ENCODE results near the gene STX7. TPM values are rescaled to one million over a fixed set of nuclear protein-coding genes. Genes with fewer than 3 reads are reported as not detected.
"Not testable (repeated sequence)": the region's sequence is repeated elsewhere in the genome, so short reads cannot be mapped to it uniquely, and the experiment has no call there.

STX7 gene
- polyA plus RNA-seq, 2 of the 4 experiments (the other 2 are of a cell fraction) = 19.2 to 29.5 TPM

GRCh38 chr6:132544826-132545225 lies 31.9 kb upstream of the STX7 start:
- no peaks in the 10 kb centered on the region for H3K4me1 ChIP-seq
- ATAC-seq (no peak), FAIRE-seq (no peak), DNase-seq (ENCODE audit: low read depth in 1 of 2, low spot score in 1 of 2) (no peak)
- H3K4me3 ChIP-seq = no peak overlapping the region
- ChIA-PET POLR2A (no interaction called here), CTCF (interaction anchor here (0.6 kb wide), 1 partner anchor 917 kb away, joined by 4 read pairs; no protein-coding TSS in a partner anchor)
- H3K9me3 ChIP-seq = no peaks in the 10 kb centered on the region
- no peak for TF ChIP-seq E2F6 (IDR thresholded peaks at IDR 0.05; ENCODE audit: borderline replicate concordance, low read depth)
- TF ChIP-seq MAX (IDR thresholded peaks at IDR 0.05) = no peak
- TF ChIP-seq EHF (CRISPR knock-in tag; IDR thresholded peaks at IDR 0.05) = no peak
- TF ChIP-seq MAFK (IDR thresholded peaks at IDR 0.05; ENCODE audit: partially characterized antibody) = peak; percentile 41
- TF ChIP-seq BCL3 (IDR thresholded peaks at IDR 0.05) = no peak
- no peak overlapping the region for H3K4me2 ChIP-seq
- no peak overlapping the region for H3K27ac ChIP-seq

GRCh38 chr6:132537977-132538376 lies 25.1 kb upstream of the STX7 start, which contains the start of gene TAAR9:
Gene TAAR9 (plus strand): TSS chr6:132538277. CDS start chr6:132538290, 13 bp downstream.
- Histone ChIP-seq H3K9me3 (no peaks in the 10 kb centered on the region), H3K4me3 (no peak within 1 kb of the TSS), H3K4me2 (no peak within 1 kb of the TSS), H3K27ac (no peak within 1 kb of the TSS), H3K4me1 (no peaks in the 10 kb centered on the region)
- ATAC-seq = no peak
- CTCF ChIA-PET = no interaction called here
- no peak for FAIRE-seq
- TF ChIP-seq KDM5A (IDR thresholded peaks at IDR 0.05) = no peak
- 56% methylated on average over 4 of the region's 4 CpGs for WGBS (ENCODE audit: missing lambda C conversion rate)
- POLR2A ChIA-PET = no interaction called here
- DNase-seq (ENCODE audit: low read depth in 1 of 2, low spot score in 1 of 2) = no peak

- FAIRE-seq (no peak), DNase-seq (ENCODE audit: low read depth in 1 of 2, low spot score in 1 of 2) (no peak), ATAC-seq (no peak)
- H3K4me3 ChIP-seq = no peak overlapping the region
- H3K4me1 ChIP-seq = no peaks in the 10 kb centered on the region
- H3K27ac ChIP-seq = no peak overlapping the region
- H3K4me2 ChIP-seq = no peak overlapping the region
- TF ChIP-seq POLR2AphosphoS2 (conservative IDR thresholded peaks at IDR 0.05; ENCODE audit: low read length) (no peak), FOSB (CRISPR knock-in tag; IDR thresholded peaks at IDR 0.05) (no peak), E2F6 (IDR thresholded peaks at IDR 0.05; ENCODE audit: borderline replicate concordance, low read depth) (no peak), HDAC2 (IDR thresholded peaks at IDR 0.05) (no peak), NR3C1 (IDR thresholded peaks at IDR 0.05) (no peak), RNF2 (IDR thresholded peaks at IDR 0.05; ENCODE audit: borderline replicate concordance, low read depth) (no peak), SMC3 (IDR thresholded peaks at IDR 0.05) (no peak), CTCF (IDR thresholded peaks at IDR 0.05) (no peak), SREBF2 (IDR thresholded peaks at IDR 0.05) (no peak), CBX8 (IDR thresholded peaks at IDR 0.05) (no peak), MYC (IDR thresholded peaks at IDR 0.05; ENCODE audit: borderline replicate concordance, low read length) (no peak), USF2 (IDR thresholded peaks at IDR 0.05) (no peak), ESRRA (IDR thresholded peaks at IDR 0.05; ENCODE audit: borderline replicate concordance, low read length) (no peak), HOXA7 (CRISPR knock-in tag; IDR thresholded peaks at IDR 0.05) (no peak), MAX (IDR thresholded peaks at IDR 0.05) (no peak), FOSL2 (IDR thresholded peaks at IDR 0.05) (no peak), FOSL2 (CRISPR knock-in tag; IDR thresholded peaks at IDR 0.05) (no peak), CBX2 (IDR thresholded peaks at IDR 0.05; ENCODE audit: borderline replicate concordance, low read depth) (no peak)
- 51% methylated on average over 3 of the region's 3 CpGs for WGBS (ENCODE audit: missing lambda C conversion rate)
- no peaks in the 10 kb centered on the region for H3K9me3 ChIP-seq
- ChIA-PET POLR2A (no interaction called here), CTCF (interaction anchor here (0.9 kb wide), 1 partner anchor 261 kb away, joined by 3 read pairs; the partner anchor contains the start of gene SLC18B1)
These were observed 24.2 kb upstream of the STX7 start for GRCh38 chr6:132537145-132537544.

- H3K4me3 ChIP-seq; H3K4me2 ChIP-seq; H3K27ac ChIP-seq; H3K4me1 ChIP-seq; H3K9me3 ChIP-seq; FAIRE-seq; DNase-seq (ENCODE audit: low read depth in 1 of 2, low spot score in 1 of 2); POLR2A ChIA-PET; ATAC-seq: not testable (repeated sequence)
- CTCF ChIA-PET = interaction anchor here (0.6 kb wide), 1 partner anchor 24 kb away, joined by 3 read pairs; no protein-coding TSS in a partner anchor
- 47% methylated on average over 2 of the region's 2 CpGs for WGBS (ENCODE audit: missing lambda C conversion rate)
These were observed 21.6 kb upstream of the STX7 start for GRCh38 chr6:132534546-132534945.

Measured in A549 (cell line).